ENCODE results near the gene HES5. TPM values are rescaled to one million over a fixed set of nuclear protein-coding genes. Genes with fewer than 3 reads are reported as not detected.

The HES5 gene
- total RNA-seq, 6 donors from 2014 or later, result 0.31 to 1.6 (median 0.92) TPM; not detected in 2

DNA sequence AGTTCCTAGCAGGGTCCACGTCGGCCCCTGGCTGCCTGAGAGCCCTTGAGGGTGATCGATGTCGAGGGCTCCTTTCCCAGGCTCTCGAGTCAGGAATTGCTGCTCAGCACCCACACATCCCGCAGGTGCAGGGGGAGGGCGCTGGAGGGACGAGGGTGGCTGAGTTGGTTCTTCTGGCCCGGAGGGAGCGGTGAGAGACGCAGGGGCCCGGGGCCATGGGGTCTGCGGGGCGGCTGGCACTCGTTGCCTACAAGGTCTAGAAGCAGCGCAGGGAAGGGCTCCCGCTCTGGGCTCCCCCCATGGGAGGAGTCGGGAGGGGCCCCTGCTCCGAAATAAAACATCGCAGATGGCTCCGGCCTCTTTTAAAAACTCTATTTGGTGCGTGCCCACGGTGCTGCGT lies 21.9 kb downstream of the HES5 start:
- WGBS, 2 donors, result 84 to 89% methylated on average over 22 to 24 of the region's 24 CpGs
- H3K27ac ChIP-seq, result no peak overlapping the region
- no peak for TF ChIP-seq POLR2AphosphoS5 (IDR thresholded peaks at IDR 0.05)
- no peaks in the 10 kb centered on the region for H3K9me3 ChIP-seq
- DNase-seq (peak in 1 of 2 donors; percentile 80), ATAC-seq (ENCODE audit: low FRiP score in 2 of 2) (no peak)
- H3K4me1 ChIP-seq, result peaks cover 0 to 28% (median 2%) of the 10 kb centered on the region in 4 donors
- no peak overlapping the region for H3K4me3 ChIP-seq
- H3K27me3 ChIP-seq, result no peaks in the 10 kb centered on the region
- peaks cover 26 to 61% (median 58%) of the 10 kb centered on the region in 4 donors for H3K36me3 ChIP-seq

DNA sequence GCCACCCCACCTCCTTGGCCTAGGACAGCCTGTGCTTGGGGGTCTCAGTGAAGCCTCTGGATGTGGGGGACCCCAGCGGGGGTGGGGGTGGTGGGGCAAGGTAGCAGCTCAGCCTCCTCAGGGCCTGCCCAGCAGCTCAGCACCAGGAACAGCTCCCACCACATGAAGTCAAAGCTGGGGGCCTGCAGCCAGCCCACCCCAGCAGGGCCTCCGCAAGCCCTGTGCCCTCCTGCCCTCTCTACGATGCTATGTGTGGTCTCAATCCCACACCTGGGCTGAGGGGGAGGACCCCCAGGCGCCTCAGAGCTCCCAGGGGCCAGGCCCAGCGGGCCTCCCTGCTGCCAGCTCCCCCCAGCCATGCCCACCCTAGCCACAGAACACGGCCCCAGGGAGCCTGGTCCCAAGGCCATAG lies 22.3 kb downstream of the HES5 start:
- Histone ChIP-seq H3K27ac (no peak overlapping the region), H3K4me1 (peaks cover 0 to 28% (median 2%) of the 10 kb centered on the region in 4 donors), H3K4me3 (no peak overlapping the region), H3K9me3 (no peaks in the 10 kb centered on the region), H3K27me3 (no peaks in the 10 kb centered on the region), H3K36me3 (peaks cover 23 to 56% (median 54%) of the 10 kb centered on the region in 4 donors)
- DNase-seq (peak in 1 of 2 donors; percentile 58), ATAC-seq (ENCODE audit: low FRiP score in 2 of 2) (no peak)
- TF ChIP-seq, protein P1, sequence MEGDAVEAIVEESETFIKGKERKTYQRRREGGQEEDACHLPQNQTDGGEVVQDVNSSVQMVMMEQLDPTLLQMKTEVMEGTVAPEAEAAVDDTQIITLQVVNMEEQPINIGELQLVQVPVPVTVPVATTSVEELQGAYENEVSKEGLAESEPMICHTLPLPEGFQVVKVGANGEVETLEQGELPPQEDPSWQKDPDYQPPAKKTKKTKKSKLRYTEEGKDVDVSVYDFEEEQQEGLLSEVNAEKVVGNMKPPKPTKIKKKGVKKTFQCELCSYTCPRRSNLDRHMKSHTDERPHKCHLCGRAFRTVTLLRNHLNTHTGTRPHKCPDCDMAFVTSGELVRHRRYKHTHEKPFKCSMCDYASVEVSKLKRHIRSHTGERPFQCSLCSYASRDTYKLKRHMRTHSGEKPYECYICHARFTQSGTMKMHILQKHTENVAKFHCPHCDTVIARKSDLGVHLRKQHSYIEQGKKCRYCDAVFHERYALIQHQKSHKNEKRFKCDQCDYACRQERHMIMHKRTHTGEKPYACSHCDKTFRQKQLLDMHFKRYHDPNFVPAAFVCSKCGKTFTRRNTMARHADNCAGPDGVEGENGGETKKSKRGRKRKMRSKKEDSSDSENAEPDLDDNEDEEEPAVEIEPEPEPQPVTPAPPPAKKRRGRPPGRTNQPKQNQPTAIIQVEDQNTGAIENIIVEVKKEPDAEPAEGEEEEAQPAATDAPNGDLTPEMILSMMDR (IDR thresholded peaks at IDR 0.05), result no peak
- no peak for TF ChIP-seq POLR2AphosphoS5 (IDR thresholded peaks at IDR 0.05)
- TF ChIP-seq EP300 (IDR thresholded peaks at IDR 0.05), result no peak
- no peak for TF ChIP-seq POLR2A (IDR thresholded peaks at IDR 0.05)
- 80 to 84% methylated on average over 1 to 6 of the region's 6 CpGs for WGBS, 2 donors

DNA sequence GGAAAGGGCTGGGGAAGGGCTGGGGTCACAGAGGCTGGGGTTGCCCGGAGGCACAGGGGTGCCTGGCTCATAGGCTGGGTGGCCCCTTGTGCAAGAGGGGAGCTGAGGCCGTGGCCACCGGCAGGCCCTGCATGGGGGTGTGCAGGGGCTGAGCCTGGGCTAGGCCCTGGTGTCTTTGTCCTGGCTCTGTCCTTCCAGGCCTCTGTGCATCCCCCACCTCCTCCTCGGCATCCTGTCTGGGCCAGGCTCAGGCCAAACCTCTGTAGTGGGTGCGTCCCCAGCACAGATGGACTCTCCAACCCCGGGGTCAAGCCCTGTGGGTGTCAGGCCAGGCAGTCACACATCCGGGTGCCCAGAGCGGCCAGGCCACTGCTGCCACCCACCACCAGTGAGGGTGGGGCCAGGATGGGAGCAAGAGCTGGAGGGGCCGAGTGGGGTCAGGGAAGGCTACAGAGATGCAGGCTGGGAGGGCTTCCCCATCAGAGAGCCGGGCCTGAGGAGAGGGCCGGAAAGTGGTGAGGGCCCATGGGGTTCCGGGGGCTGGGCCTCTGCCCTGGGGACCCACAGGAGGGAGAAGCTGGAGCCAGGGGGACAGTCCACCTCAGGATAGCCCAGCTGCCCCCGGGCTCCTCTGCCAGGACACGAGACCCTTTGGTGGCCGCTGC lies 23.0 kb downstream of the HES5 start:
- no peaks in the 10 kb centered on the region for H3K9me3 ChIP-seq
- no peak for ATAC-seq (ENCODE audit: low FRiP score in 2 of 2)
- TF ChIP-seq, protein P1 (IDR thresholded peaks at IDR 0.05), result no peak
- TF ChIP-seq POLR2A (IDR thresholded peaks at IDR 0.05) (no peak), EP300 (IDR thresholded peaks at IDR 0.05) (no peak), POLR2AphosphoS5 (IDR thresholded peaks at IDR 0.05) (no peak)
- H3K4me3 ChIP-seq, result no peak overlapping the region
- WGBS, 2 donors, result 60% methylated on average over 15 of the region's 15 CpGs; no CpG with 5 or more reads in 1 of the 2 donors
- H3K4me1 ChIP-seq, result peaks cover 0 to 28% (median 2%) of the 10 kb centered on the region in 4 donors
- no peak overlapping the region for H3K27ac ChIP-seq
- H3K27me3 ChIP-seq, result peaks cover 0 to 7% (median 0%) of the 10 kb centered on the region in 4 donors
- H3K36me3 ChIP-seq, result peaks cover 18 to 49% (median 47%) of the 10 kb centered on the region in 4 donors
- peak in 1 of 2 donors; percentile 72 for DNase-seq

DNA sequence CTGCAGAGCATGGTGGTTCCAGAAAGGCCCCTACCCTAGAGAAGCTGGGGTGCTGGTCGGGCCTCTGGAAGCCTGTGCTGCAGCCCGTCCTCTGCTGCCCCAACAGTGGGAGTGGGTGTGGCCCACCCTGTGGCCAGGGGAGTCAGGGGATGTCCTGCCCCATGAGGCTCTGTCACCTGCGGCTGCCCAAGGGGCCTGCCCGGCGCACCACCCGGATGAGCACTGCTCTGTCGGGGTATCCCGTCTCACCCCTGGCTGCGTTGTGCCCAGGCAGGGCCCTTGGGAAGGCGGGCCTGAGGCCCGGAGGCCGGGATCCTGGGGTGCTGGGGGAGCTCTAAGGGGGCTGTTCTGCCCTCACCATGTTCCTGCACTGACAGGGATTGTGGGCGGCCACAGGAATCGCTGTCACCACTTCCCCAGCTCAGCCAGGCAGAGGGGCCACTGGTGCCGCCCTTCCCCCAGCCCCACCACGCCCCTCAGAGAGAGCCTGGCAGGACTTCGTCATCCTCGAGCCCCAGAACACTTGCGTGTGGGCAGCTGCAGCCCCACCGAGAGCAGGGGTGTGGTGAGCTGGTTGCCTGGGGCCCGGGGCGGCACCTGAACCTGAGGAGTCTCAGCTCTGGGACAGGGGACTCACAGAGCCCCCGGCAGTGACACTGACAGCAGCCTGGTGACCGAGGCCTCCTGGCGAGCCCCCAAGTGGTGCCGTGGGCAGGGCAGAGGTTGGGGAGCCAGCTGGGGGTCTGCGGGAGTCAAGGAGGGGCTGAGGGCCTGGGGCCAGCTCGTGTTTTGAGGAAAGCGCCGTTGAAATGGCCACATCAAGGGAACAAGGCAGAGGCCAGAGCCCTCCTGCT lies 23.8 kb downstream of the HES5 start:
- Histone ChIP-seq H3K27me3 (peaks cover 0 to 7% (median 0%) of the 10 kb centered on the region in 4 donors), H3K4me3 (no peak overlapping the region), H3K9me3 (no peaks in the 10 kb centered on the region), H3K27ac (no peak overlapping the region), H3K4me1 (peaks cover 0 to 28% (median 2%) of the 10 kb centered on the region in 4 donors), H3K36me3 (peaks cover 12 to 41% (median 39%) of the 10 kb centered on the region in 4 donors)
- TF ChIP-seq EP300 (IDR thresholded peaks at IDR 0.05), result no peak
- TF ChIP-seq, protein P1 (IDR thresholded peaks at IDR 0.05), result no peak
- no peak for TF ChIP-seq POLR2AphosphoS5 (IDR thresholded peaks at IDR 0.05)
- no peak for TF ChIP-seq POLR2A (IDR thresholded peaks at IDR 0.05)
- peak in 1 of 2 donors; percentile 84 for DNase-seq
- WGBS, 2 donors, result 73% methylated on average over 29 of the region's 30 CpGs; no CpG with 5 or more reads in 1 of the 2 donors
- no peak for ATAC-seq (ENCODE audit: low FRiP score in 2 of 2)

DNA sequence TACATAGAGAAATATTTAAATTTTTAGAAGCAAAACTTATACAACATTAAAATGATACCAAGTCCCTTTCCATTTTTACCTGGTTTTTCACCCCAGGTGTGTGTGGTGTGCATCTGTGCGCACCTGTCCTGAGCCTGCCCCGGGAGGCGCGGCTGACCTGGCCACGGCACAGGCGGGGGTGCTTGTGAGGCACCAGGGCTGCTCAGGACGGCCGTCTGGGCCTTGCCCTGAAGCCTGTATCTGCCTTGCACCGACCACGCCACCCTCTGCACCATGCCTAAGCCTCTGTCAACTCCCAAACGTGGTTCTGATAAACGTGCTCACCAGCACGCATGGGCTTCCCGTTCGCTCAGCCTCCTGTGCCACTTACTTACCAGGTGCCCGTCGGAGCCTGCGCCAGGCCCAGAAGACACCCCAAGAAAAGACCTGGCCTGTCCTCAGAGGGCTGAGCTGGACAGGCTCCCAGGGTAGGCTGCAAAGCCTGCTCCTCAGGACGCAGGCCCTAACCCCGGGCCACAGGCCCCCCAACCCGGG lies 24.5 kb downstream of the HES5 start:
- Histone ChIP-seq H3K4me3 (no peak overlapping the region), H3K36me3 (peaks cover 12 to 34% (median 32%) of the 10 kb centered on the region in 4 donors), H3K4me1 (peaks cover 0 to 28% (median 2%) of the 10 kb centered on the region in 4 donors), H3K9me3 (no peaks in the 10 kb centered on the region), H3K27ac (no peak overlapping the region), H3K27me3 (peaks cover 0 to 7% (median 0%) of the 10 kb centered on the region in 4 donors)
- TF ChIP-seq POLR2AphosphoS5 (IDR thresholded peaks at IDR 0.05) (no peak), POLR2A (IDR thresholded peaks at IDR 0.05) (no peak), EP300 (IDR thresholded peaks at IDR 0.05) (no peak)
- TF ChIP-seq, protein P1 (IDR thresholded peaks at IDR 0.05), result no peak
- WGBS, 2 donors, result 60 to 65% methylated on average over 9 to 21 of the region's 21 CpGs
- peak in 1 of 2 donors; percentile 79 for DNase-seq
- no peak for ATAC-seq (ENCODE audit: low FRiP score in 2 of 2)

Data from upper lobe of left lung (tissue), 6 donors.